MM.1S (cell line): ENCODE results near the gene GRXCR2.

ENCODE experiments used
- EZH2 ChIP-seq: fragments of 300-600 bp; sonication (generic); optimal IDR thresholded peaks from 2 replicates; pipeline ENCODE3; 2017; ENCODE audit warnings: low read depth, mild to moderate bottlenecking, antibody characterized with exemption, low read length, mixed read lengths
- EZH2phosphoT487 ChIP-seq: fragments of 300-600 bp; sonication (generic); IDR thresholded peaks from 2 replicates; pipeline ENCODE4 v1.6.1; 2018; ENCODE audit warnings: antibody characterized with exemption, low read length
- TF ChIP-seq, protein P1 (sequence below): fragments of 300-600 bp; sonication (generic); IDR thresholded peaks from 2 replicates; pipeline ENCODE4 v1.5.1; 2016; ENCODE audit warnings: antibody characterized with exemption, low read length, mixed read lengths

DNA sequence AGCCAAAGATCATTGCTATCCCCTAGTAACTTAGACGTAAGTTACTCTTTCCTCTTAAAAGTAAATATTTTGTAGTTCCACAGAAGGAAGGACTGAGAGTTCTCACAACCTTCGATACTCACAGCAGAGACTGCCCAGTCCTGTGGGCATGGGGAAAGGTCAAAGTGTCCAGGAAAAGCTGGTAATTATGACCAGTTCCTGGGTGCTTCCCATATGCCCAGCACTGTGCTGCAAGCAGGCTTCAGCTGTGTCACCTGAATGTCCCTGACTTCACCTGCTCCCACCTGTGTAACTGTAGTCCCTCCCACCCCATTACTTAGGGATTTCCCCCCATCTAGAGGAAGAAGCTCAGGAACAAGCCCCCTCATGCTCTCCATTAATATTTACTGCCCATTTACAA, 45.6 kb upstream of the GRXCR2 start:
- TF ChIP-seq, protein P1, sequence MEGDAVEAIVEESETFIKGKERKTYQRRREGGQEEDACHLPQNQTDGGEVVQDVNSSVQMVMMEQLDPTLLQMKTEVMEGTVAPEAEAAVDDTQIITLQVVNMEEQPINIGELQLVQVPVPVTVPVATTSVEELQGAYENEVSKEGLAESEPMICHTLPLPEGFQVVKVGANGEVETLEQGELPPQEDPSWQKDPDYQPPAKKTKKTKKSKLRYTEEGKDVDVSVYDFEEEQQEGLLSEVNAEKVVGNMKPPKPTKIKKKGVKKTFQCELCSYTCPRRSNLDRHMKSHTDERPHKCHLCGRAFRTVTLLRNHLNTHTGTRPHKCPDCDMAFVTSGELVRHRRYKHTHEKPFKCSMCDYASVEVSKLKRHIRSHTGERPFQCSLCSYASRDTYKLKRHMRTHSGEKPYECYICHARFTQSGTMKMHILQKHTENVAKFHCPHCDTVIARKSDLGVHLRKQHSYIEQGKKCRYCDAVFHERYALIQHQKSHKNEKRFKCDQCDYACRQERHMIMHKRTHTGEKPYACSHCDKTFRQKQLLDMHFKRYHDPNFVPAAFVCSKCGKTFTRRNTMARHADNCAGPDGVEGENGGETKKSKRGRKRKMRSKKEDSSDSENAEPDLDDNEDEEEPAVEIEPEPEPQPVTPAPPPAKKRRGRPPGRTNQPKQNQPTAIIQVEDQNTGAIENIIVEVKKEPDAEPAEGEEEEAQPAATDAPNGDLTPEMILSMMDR = no peak
- TF ChIP-seq EZH2phosphoT487 (no peak), EZH2 (no peak)
